Brain microvascular endothelial cell (primary cell): ENCODE measurements around the gene MARF1.
"Not testable (repeated sequence)": the region's sequence is repeated elsewhere in the genome, so short reads cannot be mapped to it uniquely, and the experiment has no call there.

Experiments
- DNase-seq: peaks from one replicate; pipeline ENCODE4 v3.0.0-alpha.2; 2020
- H3K27ac ChIP-seq: fragments of 250-450 bp; sonication (Bioruptor Pico); 2 replicates; pipeline ENCODE4 v1.5.1; 2020; ENCODE audit warnings: mild to moderate bottlenecking, moderate library complexity
- H3K27me3 ChIP-seq: fragments of 250-450 bp; sonication (Bioruptor Pico); replicated peaks from 2 replicates; pipeline ENCODE4 v1.5.1; 2020; ENCODE audit warnings: mild to moderate bottlenecking
- H3K36me3 ChIP-seq: fragments of 250-450 bp; sonication (Bioruptor Pico); replicated peaks from 2 replicates; pipeline ENCODE4 v1.5.1; 2020; ENCODE audit warnings: mild to moderate bottlenecking
- H3K4me3 ChIP-seq: 2 replicates; pipeline ENCODE4 v1.5.1; 2011; ENCODE audit warnings: low read depth, mild to moderate bottlenecking, control low read depth, low read length, moderate library complexity
- in situ Hi-C: cut with HindIII; loops from 2 replicates; pipeline ENCODE4 v1.10.0; 2017; ENCODE audit warnings: low sequenced_read_pairs, low pct_ligation_motif_present
- TF ChIP-seq, protein P1 (sequence below): IDR thresholded peaks from 2 replicates; pipeline ENCODE4 v1.5.1; 2011; ENCODE audit warnings: low read depth, mild to moderate bottlenecking, moderate library complexity, low read length, control low read depth, inconsistent platforms; ENCODE audit errors: missing control alignments

MARF1 gene

DNA sequence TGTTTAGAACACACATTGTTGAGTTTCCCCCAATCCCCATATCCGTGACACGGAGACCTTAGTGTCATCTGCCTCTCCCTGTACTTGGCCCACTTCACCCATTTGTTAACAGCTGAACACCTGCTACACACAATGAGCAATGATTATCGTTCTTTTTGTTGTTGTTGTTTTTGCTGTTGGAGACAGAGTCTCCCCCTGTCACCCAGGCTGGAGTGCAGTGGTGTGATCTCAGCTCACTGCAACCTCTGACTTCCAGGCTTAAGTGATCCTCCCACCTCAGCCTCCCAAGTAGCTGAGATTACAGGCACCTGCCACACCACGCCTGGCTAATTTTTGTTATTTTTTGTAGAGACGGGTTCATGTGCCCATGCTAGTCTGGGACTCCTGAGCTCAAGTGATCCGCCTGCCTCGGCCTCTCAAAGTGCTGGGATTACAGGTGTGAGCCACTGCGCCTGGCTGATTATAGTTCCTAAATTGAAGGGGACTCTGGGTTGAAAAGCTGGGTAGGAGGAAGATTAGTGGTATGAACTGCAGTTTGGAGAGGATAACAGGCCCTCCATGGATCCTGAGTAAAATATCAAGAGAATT lies 28.7 kb upstream of the MARF1 start:
- Histone ChIP-seq H3K27me3 (no peaks in the 10 kb centered on the region), H3K27ac (peak overlapping the region; percentile 85), H3K36me3 (peaks cover 32% of the 10 kb centered on the region), H3K4me3 (no peak overlapping the region)
- in situ Hi-C loops, result no loop called here
- no peak for DNase-seq
- TF ChIP-seq, protein P1, sequence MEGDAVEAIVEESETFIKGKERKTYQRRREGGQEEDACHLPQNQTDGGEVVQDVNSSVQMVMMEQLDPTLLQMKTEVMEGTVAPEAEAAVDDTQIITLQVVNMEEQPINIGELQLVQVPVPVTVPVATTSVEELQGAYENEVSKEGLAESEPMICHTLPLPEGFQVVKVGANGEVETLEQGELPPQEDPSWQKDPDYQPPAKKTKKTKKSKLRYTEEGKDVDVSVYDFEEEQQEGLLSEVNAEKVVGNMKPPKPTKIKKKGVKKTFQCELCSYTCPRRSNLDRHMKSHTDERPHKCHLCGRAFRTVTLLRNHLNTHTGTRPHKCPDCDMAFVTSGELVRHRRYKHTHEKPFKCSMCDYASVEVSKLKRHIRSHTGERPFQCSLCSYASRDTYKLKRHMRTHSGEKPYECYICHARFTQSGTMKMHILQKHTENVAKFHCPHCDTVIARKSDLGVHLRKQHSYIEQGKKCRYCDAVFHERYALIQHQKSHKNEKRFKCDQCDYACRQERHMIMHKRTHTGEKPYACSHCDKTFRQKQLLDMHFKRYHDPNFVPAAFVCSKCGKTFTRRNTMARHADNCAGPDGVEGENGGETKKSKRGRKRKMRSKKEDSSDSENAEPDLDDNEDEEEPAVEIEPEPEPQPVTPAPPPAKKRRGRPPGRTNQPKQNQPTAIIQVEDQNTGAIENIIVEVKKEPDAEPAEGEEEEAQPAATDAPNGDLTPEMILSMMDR, result no peak

DNA sequence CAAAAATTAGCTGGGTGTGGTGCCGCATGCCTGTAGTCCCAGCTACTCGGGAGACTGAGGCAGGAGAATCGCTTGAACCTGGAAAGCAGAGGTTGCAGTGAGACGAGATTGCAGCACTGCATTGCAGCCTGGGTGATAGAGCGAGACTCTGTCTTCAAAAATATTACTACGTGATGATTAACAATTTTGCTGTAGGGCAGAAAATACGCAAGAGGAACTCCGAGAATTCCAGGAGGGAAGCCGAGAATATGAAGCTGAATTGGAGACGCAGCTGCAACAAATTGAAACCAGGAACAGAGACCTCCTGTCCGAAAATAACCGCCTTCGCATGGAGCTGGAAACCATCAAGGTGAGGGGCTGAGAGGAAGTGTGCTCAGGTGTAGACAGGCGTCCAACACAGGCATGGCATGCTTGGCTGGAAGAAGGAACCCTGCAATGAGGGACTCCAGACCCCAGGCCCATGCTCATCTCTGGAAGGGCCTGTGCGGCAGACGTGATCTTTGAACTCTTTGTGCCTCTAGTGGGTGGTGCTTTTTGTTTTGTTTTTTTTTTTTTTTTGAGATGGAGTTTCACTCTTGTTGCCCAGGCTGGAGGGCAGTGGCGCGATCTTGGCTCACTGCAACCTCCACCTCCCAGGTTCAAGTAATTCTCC lies 24.3 kb upstream of the MARF1 start:
- peaks cover 51% of the 10 kb centered on the region for H3K36me3 ChIP-seq
- in situ Hi-C loops, result no loop called here

DNA sequence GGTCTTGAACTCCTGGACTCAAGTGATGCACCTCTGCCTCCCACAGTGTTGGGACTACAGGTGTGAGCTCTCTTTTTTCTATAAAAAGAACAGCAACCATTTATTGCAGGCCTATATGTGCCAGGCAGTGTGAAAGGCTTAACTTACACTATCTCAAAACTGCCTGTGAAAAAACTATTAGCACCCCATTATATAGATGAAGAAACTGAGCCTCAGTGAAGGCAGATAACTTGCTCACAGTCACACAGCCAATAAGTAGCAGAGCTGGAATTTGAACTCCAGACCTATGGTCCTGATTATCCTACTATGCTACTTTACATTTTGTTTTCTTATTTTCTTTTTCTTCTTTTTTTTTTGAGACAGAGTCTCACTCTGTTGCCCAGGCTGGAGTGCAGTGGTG lies 22.2 kb upstream of the MARF1 start:
- Histone ChIP-seq H3K4me3 (no peak overlapping the region), H3K27me3 (no peaks in the 10 kb centered on the region), H3K36me3 (peaks cover 50% of the 10 kb centered on the region), H3K27ac (no peak overlapping the region)
- TF ChIP-seq, protein P1, result no peak
- no peak for DNase-seq
- in situ Hi-C loops, result no loop called here

More for the DNA sequence above, 24.3 kb upstream of the MARF1 start:
- DNase-seq, result no peak
- H3K27ac ChIP-seq, result no peak overlapping the region
- H3K4me3 ChIP-seq, result no peak overlapping the region
- TF ChIP-seq, protein P1, result no peak
- H3K27me3 ChIP-seq, result no peaks in the 10 kb centered on the region

DNA sequence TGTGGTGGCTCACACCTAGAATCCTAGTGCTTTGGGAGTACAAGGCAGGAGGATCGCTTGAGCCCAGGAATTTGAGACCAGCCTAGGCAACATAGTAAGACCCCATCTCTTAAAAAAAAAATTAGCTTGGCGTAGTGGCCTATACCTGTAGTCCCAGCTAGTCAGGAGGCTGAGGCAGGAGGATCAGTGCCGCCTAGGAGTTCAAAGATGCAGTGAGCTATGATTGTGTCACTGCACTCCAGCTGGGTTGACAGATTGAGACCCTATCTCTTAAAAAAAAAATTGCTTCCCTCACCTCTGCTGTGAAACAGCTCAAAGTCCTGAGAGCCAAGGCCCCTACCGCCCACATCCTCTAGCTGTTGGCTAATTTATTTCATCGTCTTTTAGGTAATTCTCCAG lies 17.2 kb upstream of the MARF1 start:
- Histone ChIP-seq H3K27me3 (no peaks in the 10 kb centered on the region), H3K36me3 (peaks cover 13% of the 10 kb centered on the region), H3K27ac (peak overlapping the region; percentile 62), H3K4me3 (no peak overlapping the region)
- TF ChIP-seq, protein P1, result no peak
- in situ Hi-C loops, result no loop called here
- DNase-seq, result no peak

DNA sequence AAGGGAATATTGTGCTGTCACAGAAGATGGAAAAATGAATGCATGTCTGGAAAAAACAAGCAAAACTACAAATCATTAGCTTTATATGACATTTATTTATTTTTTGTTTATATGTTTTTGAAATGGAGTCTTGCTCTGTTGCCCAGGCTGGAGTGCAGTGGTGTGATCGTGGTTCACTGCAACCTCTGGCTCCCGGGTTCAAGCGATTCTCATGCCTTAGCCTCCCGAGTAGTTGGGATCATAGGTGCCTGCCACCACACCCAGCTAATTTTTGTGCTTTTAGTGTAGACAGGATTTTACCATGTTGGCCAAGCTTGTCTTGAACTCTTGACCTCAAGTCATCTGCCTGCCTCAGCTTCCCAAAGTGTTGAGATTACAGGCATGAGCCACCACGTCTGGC lies 15.6 kb upstream of the MARF1 start:
- Histone ChIP-seq H3K36me3 (peaks cover 7% of the 10 kb centered on the region), H3K4me3 (no peak overlapping the region), H3K27ac (no peak overlapping the region), H3K27me3 (no peaks in the 10 kb centered on the region)
- in situ Hi-C loops, result no loop called here
- TF ChIP-seq, protein P1, result no peak
- no peak for DNase-seq

DNA sequence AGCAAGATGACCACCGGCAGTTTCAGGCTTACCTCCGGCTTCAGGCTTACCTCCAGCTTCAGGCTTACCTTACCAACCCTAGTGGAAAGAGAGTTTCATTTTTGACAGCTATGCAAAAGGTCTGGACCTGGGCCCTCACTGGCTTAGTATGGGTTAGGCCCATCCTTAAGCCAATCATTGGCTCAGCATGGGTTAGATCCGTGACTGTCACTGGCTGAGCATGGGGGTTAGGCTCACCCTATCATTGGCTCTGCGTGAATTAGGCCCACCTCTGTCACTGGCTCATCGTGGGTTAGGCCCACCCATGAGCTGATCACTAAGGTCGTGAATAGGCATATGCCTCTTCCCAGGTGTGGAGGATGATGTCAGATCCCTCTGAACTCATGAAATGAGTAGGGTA lies 15.2 kb upstream of the MARF1 start:
- Histone ChIP-seq H3K27me3 (no peaks in the 10 kb centered on the region), H3K4me3 (no peak overlapping the region), H3K27ac (no peak overlapping the region), H3K36me3 (peaks cover 7% of the 10 kb centered on the region)
- TF ChIP-seq, protein P1, result no peak
- in situ Hi-C loops, result no loop called here
- no peak for DNase-seq

DNA sequence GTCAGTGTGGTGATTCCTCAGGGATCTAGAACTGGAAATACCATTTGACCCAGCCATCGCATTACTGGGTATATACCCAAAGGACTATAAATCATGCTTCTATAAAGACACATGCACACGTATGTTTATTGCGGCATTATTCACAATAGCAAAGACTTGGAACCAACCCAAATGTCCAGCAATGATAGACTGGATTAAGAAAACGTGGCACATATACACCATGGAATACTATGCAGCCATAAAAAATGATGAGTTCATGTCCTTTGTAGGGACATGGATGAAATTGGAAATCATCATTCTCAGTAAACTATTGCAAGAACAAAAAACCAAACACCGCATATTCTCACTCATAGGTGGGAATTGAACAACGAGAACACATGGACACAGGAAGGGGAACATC lies 12.6 kb upstream of the MARF1 start:
- H3K27me3 ChIP-seq, H3K27ac ChIP-seq, H3K36me3 ChIP-seq, in situ Hi-C loops, H3K4me3 ChIP-seq, DNase-seq: not testable (repeated sequence)
